ENCODE data around the gene KHSRP. TPM values are rescaled to one million over a fixed set of nuclear protein-coding genes. Genes with fewer than 3 reads are reported as not detected.

KHSRP gene
- total and polyA plus RNA-seq, 7 donors = 63.9 to 232 (median 94.6) TPM

DNA sequence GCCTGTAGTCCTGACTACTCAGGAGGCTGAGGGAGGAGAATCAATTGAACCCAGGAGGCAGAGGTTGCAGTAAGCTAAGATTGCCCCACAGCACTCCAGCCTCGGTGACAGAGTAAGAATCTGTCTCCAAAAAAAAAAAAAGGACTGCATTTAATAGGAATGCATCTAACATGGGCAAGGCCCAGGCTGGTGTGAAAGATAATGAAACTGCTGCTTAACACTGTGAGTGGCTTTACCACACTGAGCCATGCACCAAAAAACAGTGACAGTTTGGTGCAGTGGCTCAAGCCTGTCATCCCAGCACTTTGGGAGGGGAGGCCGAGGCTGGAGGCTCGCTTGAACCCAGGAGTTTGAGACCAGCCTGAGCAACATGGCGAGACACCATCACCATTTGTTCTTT lies 40.2 kb downstream of the KHSRP start:
- WGBS, 2 donors = 93% methylated on average over 4 of the region's 4 CpGs
- Histone ChIP-seq H3K9me3 (no peaks in the 10 kb centered on the region), H3K27ac (no peak overlapping the region), H3K4me3 (no peak overlapping the region), H3K27me3 (no peaks in the 10 kb centered on the region), H3K4me1 (no peaks in the 10 kb centered on the region), H3K36me3 (peaks cover 59 to 99% (median 66%) of the 10 kb centered on the region in 4 donors)
- intact Hi-C loops (cut with DNase I) = no loop called here
- TF ChIP-seq, protein P1, sequence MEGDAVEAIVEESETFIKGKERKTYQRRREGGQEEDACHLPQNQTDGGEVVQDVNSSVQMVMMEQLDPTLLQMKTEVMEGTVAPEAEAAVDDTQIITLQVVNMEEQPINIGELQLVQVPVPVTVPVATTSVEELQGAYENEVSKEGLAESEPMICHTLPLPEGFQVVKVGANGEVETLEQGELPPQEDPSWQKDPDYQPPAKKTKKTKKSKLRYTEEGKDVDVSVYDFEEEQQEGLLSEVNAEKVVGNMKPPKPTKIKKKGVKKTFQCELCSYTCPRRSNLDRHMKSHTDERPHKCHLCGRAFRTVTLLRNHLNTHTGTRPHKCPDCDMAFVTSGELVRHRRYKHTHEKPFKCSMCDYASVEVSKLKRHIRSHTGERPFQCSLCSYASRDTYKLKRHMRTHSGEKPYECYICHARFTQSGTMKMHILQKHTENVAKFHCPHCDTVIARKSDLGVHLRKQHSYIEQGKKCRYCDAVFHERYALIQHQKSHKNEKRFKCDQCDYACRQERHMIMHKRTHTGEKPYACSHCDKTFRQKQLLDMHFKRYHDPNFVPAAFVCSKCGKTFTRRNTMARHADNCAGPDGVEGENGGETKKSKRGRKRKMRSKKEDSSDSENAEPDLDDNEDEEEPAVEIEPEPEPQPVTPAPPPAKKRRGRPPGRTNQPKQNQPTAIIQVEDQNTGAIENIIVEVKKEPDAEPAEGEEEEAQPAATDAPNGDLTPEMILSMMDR (IDR thresholded peaks at IDR 0.05) = no peak
- TF ChIP-seq POLR2A (IDR thresholded peaks at IDR 0.05) (no peak), POLR2AphosphoS5 (IDR thresholded peaks at IDR 0.05) (no peak), EP300 (IDR thresholded peaks at IDR 0.05) (no peak)
- DNase-seq = no peak

DNA sequence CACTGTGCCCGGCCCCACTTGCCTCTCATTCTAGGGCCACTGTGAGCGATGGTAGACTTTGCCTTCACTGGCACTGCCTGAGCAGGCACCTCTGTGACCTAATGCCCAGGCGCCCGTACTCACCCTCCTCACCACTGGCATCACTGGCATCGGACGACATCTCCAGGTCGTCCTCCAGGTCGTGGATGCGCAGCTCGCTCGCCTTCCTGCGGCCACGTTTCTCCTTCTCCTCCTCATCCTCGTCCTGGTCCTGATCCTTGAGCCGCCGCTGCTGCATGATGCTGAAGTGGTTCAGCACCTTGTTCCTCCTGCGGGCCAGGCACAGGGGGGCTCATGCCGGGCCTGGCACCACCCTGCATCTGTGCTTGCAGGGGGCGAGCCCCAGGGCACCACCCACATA lies 41.4 kb downstream of the KHSRP start:
- Histone ChIP-seq H3K36me3 (peaks cover 52 to 95% (median 61%) of the 10 kb centered on the region in 4 donors), H3K27ac (no peak overlapping the region), H3K4me3 (no peak overlapping the region), H3K27me3 (no peaks in the 10 kb centered on the region), H3K9me3 (no peaks in the 10 kb centered on the region), H3K4me1 (peaks cover 0 to 5% (median 1%) of the 10 kb centered on the region in 4 donors)
- TF ChIP-seq, protein P1 (IDR thresholded peaks at IDR 0.05) = no peak
- no peak for TF ChIP-seq EP300 (IDR thresholded peaks at IDR 0.05)
- TF ChIP-seq POLR2AphosphoS5 (IDR thresholded peaks at IDR 0.05) = no peak
- no peak for TF ChIP-seq POLR2A (IDR thresholded peaks at IDR 0.05)
- WGBS, 2 donors = 94 to 96% methylated on average over 19 of the region's 19 CpGs
- intact Hi-C loops (cut with DNase I) = no loop called here
- no peak for DNase-seq

DNA sequence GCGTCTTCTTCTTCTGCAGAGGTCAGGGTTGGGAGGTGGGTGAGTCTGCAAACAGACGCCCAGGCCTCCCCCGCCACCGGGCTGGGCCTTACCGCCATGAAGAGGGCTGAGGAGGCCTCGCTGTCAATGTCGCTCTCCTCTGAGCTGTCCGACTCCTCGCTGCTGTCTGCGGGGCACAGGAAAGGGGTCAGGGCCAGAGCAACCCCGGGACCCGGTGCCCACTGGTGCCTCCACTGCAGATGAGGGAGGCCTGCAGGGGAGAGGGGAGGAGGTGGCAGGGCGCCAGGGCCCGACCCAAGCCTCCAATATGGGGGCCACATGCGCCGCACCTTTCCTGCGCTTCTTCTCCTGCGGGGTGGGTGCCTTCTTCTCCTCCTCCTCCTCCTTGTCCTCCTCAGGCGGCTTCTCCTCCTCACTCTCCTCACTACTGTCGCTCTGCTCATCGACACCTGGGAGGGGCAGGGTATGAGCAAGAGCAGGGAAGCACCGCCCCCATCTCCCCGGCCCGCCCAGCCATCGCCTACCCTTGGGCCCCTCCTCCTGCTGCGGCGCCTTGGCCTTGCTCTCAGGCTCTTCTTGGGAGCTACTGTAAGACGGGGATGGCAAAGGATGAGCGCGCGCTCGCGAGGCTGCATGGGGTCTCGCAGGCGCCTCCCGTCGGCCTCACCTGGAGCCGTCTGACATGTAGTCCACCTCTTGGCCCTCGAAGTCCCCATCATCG lies 43.4 kb downstream of the KHSRP start:
- H3K27ac ChIP-seq = no peak overlapping the region
- H3K27me3 ChIP-seq = no peaks in the 10 kb centered on the region
- H3K36me3 ChIP-seq = peaks cover 37 to 75% (median 45%) of the 10 kb centered on the region in 4 donors
- TF ChIP-seq POLR2A (IDR thresholded peaks at IDR 0.05) (no peak), POLR2AphosphoS5 (IDR thresholded peaks at IDR 0.05) (no peak), EP300 (IDR thresholded peaks at IDR 0.05) (no peak)
- TF ChIP-seq, protein P1 (IDR thresholded peaks at IDR 0.05) = no peak
- WGBS, 2 donors = 97% methylated on average over 40 of the region's 40 CpGs
- DNase-seq = no peak
- peaks cover 0 to 12% (median 10%) of the 10 kb centered on the region in 4 donors for H3K4me1 ChIP-seq
- intact Hi-C loops (cut with DNase I) = no loop called here
- no peaks in the 10 kb centered on the region for H3K9me3 ChIP-seq
- no peak overlapping the region for H3K4me3 ChIP-seq

DNA sequence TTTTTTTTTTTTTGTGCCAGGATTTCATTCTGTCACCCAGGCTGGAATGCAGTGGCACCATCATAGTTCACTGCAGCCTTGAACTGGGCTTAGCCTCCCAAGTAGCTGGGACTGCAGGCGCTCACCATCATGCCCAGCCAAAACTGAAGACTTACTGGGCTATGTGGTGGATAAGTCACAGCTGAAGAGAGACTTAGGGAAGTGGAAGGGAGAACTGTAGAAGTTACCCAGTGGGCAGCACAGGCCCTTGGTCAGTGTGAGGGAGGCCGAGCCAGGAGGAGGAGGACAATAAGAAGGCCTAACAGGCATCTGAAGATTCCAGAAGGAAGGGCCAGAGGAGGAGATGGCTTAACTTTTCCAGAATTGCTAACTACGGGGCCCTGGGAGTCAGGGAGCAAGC lies 44.9 kb downstream of the KHSRP start:
- no peak for DNase-seq
- WGBS, 2 donors = 79 to 98% methylated on average over 3 of the region's 3 CpGs
- Histone ChIP-seq H3K4me3 (no peak overlapping the region), H3K9me3 (no peaks in the 10 kb centered on the region), H3K4me1 (peaks cover 0 to 16% (median 12%) of the 10 kb centered on the region in 4 donors), H3K36me3 (peaks cover 37 to 70% (median 41%) of the 10 kb centered on the region in 4 donors), H3K27me3 (no peaks in the 10 kb centered on the region), H3K27ac (no peak overlapping the region)
- intact Hi-C loops (cut with DNase I) = loop anchor here (10.0 kb wide), 1 partner anchor 685 kb away; the partner anchor contains the start of gene ZNF557
- TF ChIP-seq POLR2A (IDR thresholded peaks at IDR 0.05) (no peak), POLR2AphosphoS5 (IDR thresholded peaks at IDR 0.05) (no peak), EP300 (IDR thresholded peaks at IDR 0.05) (no peak)
- TF ChIP-seq, protein P1 (IDR thresholded peaks at IDR 0.05) = no peak
